SK-N-SH treated with all-trans-retinoic acid at 6 μM for 48 hours (cell line): Measurements from ENCODE around the gene ARID1B.

Source experiments
- ATAC-seq: fragments of 200-7000 bp; cut with Tn5 transposase; 3 replicates; pipeline ENCODE4 v1.9.1; 2020; ENCODE audit warnings: mild to moderate bottlenecking, moderate library complexity
- ARNTL ChIP-seq: fragments of 450-650 bp; formaldehyde crosslinking; IDR thresholded peaks from 2 replicates; pipeline ENCODE4 v1.5.0; 2020; ENCODE audit warnings: low read depth, mild to moderate bottlenecking, moderate library complexity, borderline replicate concordance
- BACH2 ChIP-seq: fragments of 250-450 bp; sonication (Bioruptor Pico); IDR thresholded peaks from 2 replicates; pipeline ENCODE4 v1.9.0; 2021; ENCODE audit warnings: mild to moderate bottlenecking, borderline replicate concordance
- CREB5 ChIP-seq: fragments of 250-450 bp; sonication (Bioruptor Pico); IDR thresholded peaks from 2 replicates; pipeline ENCODE4 v1.5.1; 2020; ENCODE audit warnings: low read depth, mild to moderate bottlenecking, moderate library complexity
- CSDC2 ChIP-seq: fragments of 250-450 bp; sonication (Bioruptor Pico); IDR thresholded peaks from 2 replicates; pipeline ENCODE4 v1.5.0; 2020; ENCODE audit warnings: mild to moderate bottlenecking, moderate library complexity
- CSRNP3 ChIP-seq: fragments of 250-450 bp; sonication (Bioruptor Pico); IDR thresholded peaks from 2 replicates; pipeline ENCODE4 v1.5.1; 2021; ENCODE audit warnings: mild to moderate bottlenecking, moderate library complexity
- ESRRG ChIP-seq: fragments of 250-450 bp; sonication (Bioruptor Pico); IDR thresholded peaks from 2 replicates; pipeline ENCODE4 v1.6.1; 2021; ENCODE audit warnings: mild to moderate bottlenecking
- GLIS3 ChIP-seq: fragments of 250-450 bp; sonication (Bioruptor Pico); IDR thresholded peaks from 2 replicates; pipeline ENCODE4 v1.5.0; 2020; ENCODE audit warnings: mild to moderate bottlenecking, moderate library complexity
- ISL1 ChIP-seq: fragments of 250-450 bp; sonication (Bioruptor Pico); IDR thresholded peaks from 2 replicates; pipeline ENCODE4 v2.1.2; 2022; ENCODE audit warnings: mild to moderate bottlenecking, moderate library complexity
- OSR1 ChIP-seq: fragments of 250-450 bp; sonication (Bioruptor Pico); IDR thresholded peaks from 2 replicates; pipeline ENCODE4 v1.8.0; 2022; ENCODE audit warnings: moderate library complexity, mild to moderate bottlenecking, inconsistent platforms
- PATZ1 ChIP-seq: fragments of 250-450 bp; sonication (Bioruptor Pico); IDR thresholded peaks from 2 replicates; pipeline ENCODE4 v1.8.0; 2020; ENCODE audit warnings: mild to moderate bottlenecking, moderate library complexity, borderline replicate concordance
- PPARA ChIP-seq: fragments of 250-450 bp; sonication (Bioruptor Pico); IDR thresholded peaks from 2 replicates; pipeline ENCODE4 v1.5.0; 2020; ENCODE audit warnings: mild to moderate bottlenecking, borderline replicate concordance
- RARB ChIP-seq: fragments of 250-450 bp; sonication (Bioruptor Pico); IDR thresholded peaks from 2 replicates; pipeline ENCODE4 v1.8.0; 2021; ENCODE audit warnings: mild to moderate bottlenecking, moderate library complexity
- SNAI2 ChIP-seq: fragments of 250-450 bp; sonication (Bioruptor Pico); IDR thresholded peaks from 2 replicates; pipeline ENCODE4 v1.5.0; 2020; ENCODE audit warnings: mild to moderate bottlenecking, moderate library complexity
- TCF4 ChIP-seq: fragments of 250-450 bp; sonication (Bioruptor Pico); IDR thresholded peaks from 2 replicates; pipeline ENCODE4 v1.8.0; 2021; ENCODE audit warnings: mild to moderate bottlenecking, moderate library complexity, borderline replicate concordance
- TSHZ2 ChIP-seq: fragments of 250-450 bp; sonication (Bioruptor Pico); IDR thresholded peaks from 2 replicates; pipeline ENCODE4 v1.5.0; 2020; ENCODE audit warnings: mild to moderate bottlenecking, moderate library complexity
- ZC3H10 ChIP-seq: fragments of 250-450 bp; sonication (Bioruptor Pico); IDR thresholded peaks from 2 replicates; pipeline ENCODE4 v1.5.1; 2021; ENCODE audit warnings: mild to moderate bottlenecking, moderate library complexity
- ZFP3 ChIP-seq: fragments of 250-450 bp; sonication (Bioruptor Pico); IDR thresholded peaks from 2 replicates; pipeline ENCODE4 v1.5.0; 2020; ENCODE audit warnings: mild to moderate bottlenecking, moderate library complexity
- ZFP30 ChIP-seq: fragments of 450-650 bp; formaldehyde crosslinking; IDR thresholded peaks from 2 replicates; pipeline ENCODE4 v1.5.0; 2022; ENCODE audit warnings: mild to moderate bottlenecking, moderate library complexity
- ZNF565 ChIP-seq: fragments of 450-650 bp; formaldehyde crosslinking; conservative IDR thresholded peaks from 2 replicates; pipeline ENCODE4 v1.5.0; 2020; ENCODE audit warnings: low read depth, mild to moderate bottlenecking, moderate library complexity
- ZNF70 ChIP-seq: fragments of 450-650 bp; formaldehyde crosslinking; IDR thresholded peaks from 2 replicates; pipeline ENCODE4 v1.5.0; 2020; ENCODE audit warnings: mild to moderate bottlenecking, moderate library complexity
- ZNF8 ChIP-seq: fragments of 450-650 bp; formaldehyde crosslinking; IDR thresholded peaks from 2 replicates; pipeline ENCODE4 v1.5.0; 2020; ENCODE audit warnings: mild to moderate bottlenecking, moderate library complexity
- TF ChIP-seq, protein P1 (sequence below): fragments of 250-450 bp; sonication (Bioruptor Pico); IDR thresholded peaks from 2 replicates; pipeline ENCODE4 v1.8.0; 2021; ENCODE audit warnings: low read depth, mild to moderate bottlenecking, moderate library complexity, borderline replicate concordance

The ARID1B gene

DNA sequence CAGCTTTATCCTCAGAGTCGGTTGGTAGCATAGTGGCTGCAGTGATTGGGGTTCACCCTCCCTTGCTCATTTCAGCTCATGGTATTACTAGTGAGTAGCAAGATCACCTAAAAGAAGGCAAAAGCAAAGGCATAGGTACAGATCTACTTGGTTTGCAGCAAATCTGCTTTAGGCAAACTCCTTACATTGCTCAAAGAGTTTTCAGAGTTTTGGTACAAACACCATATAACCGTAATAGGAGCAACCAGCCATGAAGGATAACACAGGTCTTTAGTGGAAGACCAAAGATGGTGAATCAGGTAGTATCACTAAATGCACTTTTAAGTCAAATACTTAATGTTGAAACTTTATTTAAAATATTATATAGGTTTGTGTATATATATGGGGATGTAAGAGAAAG is 172.9 kb downstream of the ARID1B start (continued):
- TF ChIP-seq CREB5 (CRISPR knock-in tag) (no peak), CSRNP3 (CRISPR knock-in tag) (no peak), CSDC2 (no peak), RARB (no peak), SNAI2 (CRISPR knock-in tag) (no peak), ZNF8 (CRISPR knock-in tag) (no peak), PPARA (CRISPR knock-in tag) (no peak), ZFP3 (CRISPR knock-in tag) (no peak)
- TF ChIP-seq, protein P1, sequence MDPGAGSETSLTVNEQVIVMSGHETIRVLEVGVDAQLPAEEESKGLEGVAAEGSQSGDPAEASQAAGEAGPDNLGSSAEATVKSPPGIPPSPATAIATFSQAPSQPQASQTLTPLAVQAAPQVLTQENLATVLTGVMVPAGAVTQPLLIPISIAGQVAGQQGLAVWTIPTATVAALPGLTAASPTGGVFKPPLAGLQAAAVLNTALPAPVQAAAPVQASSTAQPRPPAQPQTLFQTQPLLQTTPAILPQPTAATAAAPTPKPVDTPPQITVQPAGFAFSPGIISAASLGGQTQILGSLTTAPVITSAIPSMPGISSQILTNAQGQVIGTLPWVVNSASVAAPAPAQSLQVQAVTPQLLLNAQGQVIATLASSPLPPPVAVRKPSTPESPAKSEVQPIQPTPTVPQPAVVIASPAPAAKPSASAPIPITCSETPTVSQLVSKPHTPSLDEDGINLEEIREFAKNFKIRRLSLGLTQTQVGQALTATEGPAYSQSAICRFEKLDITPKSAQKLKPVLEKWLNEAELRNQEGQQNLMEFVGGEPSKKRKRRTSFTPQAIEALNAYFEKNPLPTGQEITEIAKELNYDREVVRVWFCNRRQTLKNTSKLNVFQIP = no peak

GRCh38 chr6:156950531-156950930 is 173.4 kb downstream of the ARID1B start:
- no peak for ATAC-seq
- no peak for TF ChIP-seq ZFP3 (CRISPR knock-in tag)
- TF ChIP-seq ZNF70 (CRISPR knock-in tag) = no peak
- no peak for TF ChIP-seq ZC3H10
- no peak for TF ChIP-seq CSDC2
- TF ChIP-seq TCF4 = no peak
- TF ChIP-seq ZNF8 (CRISPR knock-in tag) = no peak
- TF ChIP-seq GLIS3 (CRISPR knock-in tag) = no peak
- TF ChIP-seq ZNF565 (CRISPR knock-in tag) = no peak
- TF ChIP-seq ZFP30 (CRISPR knock-in tag) = no peak
- TF ChIP-seq ISL1 (CRISPR knock-in tag) = no peak
- no peak for TF ChIP-seq TSHZ2
- TF ChIP-seq CSRNP3 (CRISPR knock-in tag) = no peak
- TF ChIP-seq, protein P1 = no peak
- no peak for TF ChIP-seq RARB
- no peak for TF ChIP-seq ESRRG (CRISPR knock-in tag)
- no peak for TF ChIP-seq PATZ1 (CRISPR knock-in tag)
- no peak for TF ChIP-seq BACH2
- no peak for TF ChIP-seq OSR1
- no peak for TF ChIP-seq ARNTL
- TF ChIP-seq CREB5 (CRISPR knock-in tag) = no peak
